Central memory CD8-positive, alpha-beta T cell (primary cell): ENCODE measurements around the gene SLC29A1.

ENCODE experiments used
- ATAC-seq: fragments of 150-1000 bp; cut with Tn5 transposase; replicated peaks from 2 replicates; pipeline ENCODE4 v1.10.0; 2022; ENCODE audit warnings: mild to moderate bottlenecking, moderate FRiP score, moderate number of reproducible peaks; ENCODE audit not compliant: poor library complexity, severe bottlenecking; ENCODE audit errors: extremely low read depth
- DNase-seq, 2 donors: peaks; one replicate each; pipeline ENCODE4 v3.0.0; 2021; ENCODE audit warnings: low spot score in 2 of 2
- H3K27ac Mint-ChIP-seq: one replicate; pipeline ENCODE4 v1.8.0; 2022; ENCODE audit warnings: low read depth, mild to moderate bottlenecking, moderate library complexity, mixed read lengths
- H3K27me3 Mint-ChIP-seq: one replicate; pipeline ENCODE4 v1.8.0; 2022; ENCODE audit warnings: mixed read lengths
- H3K36me3 Mint-ChIP-seq: one replicate; pipeline ENCODE4 v1.8.0; 2022; ENCODE audit warnings: mild to moderate bottlenecking, moderate library complexity, mixed read lengths; ENCODE audit not compliant: insufficient read depth
- H3K4me1 Mint-ChIP-seq: one replicate; pipeline ENCODE4 v1.8.0; 2022; ENCODE audit warnings: mixed read lengths
- H3K4me3 Mint-ChIP-seq: one replicate; pipeline ENCODE4 v1.8.0; 2022; ENCODE audit warnings: mild to moderate bottlenecking, moderate library complexity, mixed read lengths
- H3K9me3 Mint-ChIP-seq: one replicate; pipeline ENCODE4 v1.8.0; 2022; ENCODE audit warnings: mixed read lengths

Gene SLC29A1

GRCh38 chr6:44237021-44237812, 13.8 kb downstream of the SLC29A1 start:
- peak overlapping the region; percentile 88 for H3K27ac Mint-ChIP-seq
- DNase-seq (no peak), ATAC-seq (peak; percentile 71)
- peaks cover 8% of the 10 kb centered on the region for H3K36me3 Mint-ChIP-seq
- H3K27me3 Mint-ChIP-seq, result no peaks in the 10 kb centered on the region
- H3K4me3 Mint-ChIP-seq, result peak overlapping the region; percentile 90
- H3K4me1 Mint-ChIP-seq, result peaks cover 21% of the 10 kb centered on the region
- no peaks in the 10 kb centered on the region for H3K9me3 Mint-ChIP-seq

- Mint-ChIP-seq H3K4me3 (peak overlapping the region; percentile 90), H3K27me3 (no peaks in the 10 kb centered on the region), H3K4me1 (peaks cover 21% of the 10 kb centered on the region), H3K9me3 (no peaks in the 10 kb centered on the region), H3K36me3 (peaks cover 8% of the 10 kb centered on the region), H3K27ac (peak overlapping the region; percentile 88)
- ATAC-seq, result peak; percentile 91
- DNase-seq, result peak; percentile 67 to 71
Measured at GRCh38 chr6:44237813-44238433, 14.5 kb downstream of the SLC29A1 start.

- Mint-ChIP-seq H3K4me1 (peaks cover 16% of the 10 kb centered on the region), H3K27me3 (no peaks in the 10 kb centered on the region), H3K4me3 (peak overlapping the region; percentile 90), H3K9me3 (no peaks in the 10 kb centered on the region), H3K36me3 (peaks cover 8% of the 10 kb centered on the region), H3K27ac (peak overlapping the region; percentile 12)
- DNase-seq, result no peak
- no peak for ATAC-seq
Measured at GRCh38 chr6:44238687-44239350, 15.4 kb downstream of the SLC29A1 start.

- H3K4me3 Mint-ChIP-seq, result no peak overlapping the region
- DNase-seq (no peak), ATAC-seq (no peak)
- no peak overlapping the region for H3K27ac Mint-ChIP-seq
- H3K36me3 Mint-ChIP-seq, result peaks cover 27% of the 10 kb centered on the region
- no peaks in the 10 kb centered on the region for H3K27me3 Mint-ChIP-seq
- H3K4me1 Mint-ChIP-seq, result peaks cover 32% of the 10 kb centered on the region
- H3K9me3 Mint-ChIP-seq, result no peaks in the 10 kb centered on the region
Measured at GRCh38 chr6:44243345-44243744, 19.9 kb downstream of the SLC29A1 start.

- no peak for ATAC-seq
- peaks cover 42% of the 10 kb centered on the region for H3K4me1 Mint-ChIP-seq
- peak overlapping the region; percentile 100 for H3K27ac Mint-ChIP-seq
- no peak for DNase-seq
- H3K4me3 Mint-ChIP-seq, result peak overlapping the region; percentile 100
- no peaks in the 10 kb centered on the region for H3K27me3 Mint-ChIP-seq
- H3K36me3 Mint-ChIP-seq, result peaks cover 47% of the 10 kb centered on the region
- H3K9me3 Mint-ChIP-seq, result no peaks in the 10 kb centered on the region
Measured at GRCh38 chr6:44245391-44245911, 22.1 kb downstream of the SLC29A1 start.

GRCh38 chr6:44245912-44246662, 22.7 kb downstream of the SLC29A1 start:
- DNase-seq (peak; percentile 61 to 64), ATAC-seq (peak; percentile 26)
- Mint-ChIP-seq H3K27me3 (no peaks in the 10 kb centered on the region), H3K9me3 (no peaks in the 10 kb centered on the region), H3K4me3 (peak overlapping the region; percentile 100), H3K4me1 (peaks cover 47% of the 10 kb centered on the region), H3K36me3 (peaks cover 54% of the 10 kb centered on the region), H3K27ac (peak overlapping the region; percentile 100)

- Mint-ChIP-seq H3K4me3 (peak within 1 kb of the TSS; percentile 100), H3K4me1 (peaks cover 50% of the 10 kb centered on the region), H3K27ac (peak within 1 kb of the TSS; percentile 100), H3K9me3 (no peaks in the 10 kb centered on the region), H3K27me3 (no peaks in the 10 kb centered on the region), H3K36me3 (peaks cover 61% of the 10 kb centered on the region)
- ATAC-seq, result peak; percentile 87
- peak; percentile 88 to 96 for DNase-seq
Measured at GRCh38 chr6:44246663-44247337, 23.4 kb downstream of the SLC29A1 start, which contains the start of gene HSP90AB1. TSS of gene HSP90AB1 (plus strand) at chr6:44247101. CDS start at chr6:44248630, 1,529 bp downstream.

GRCh38 chr6:44247338-44248302, 24.2 kb downstream of the SLC29A1 start:
- H3K4me1 Mint-ChIP-seq, result peaks cover 53% of the 10 kb centered on the region
- DNase-seq (peak; percentile 84 to 89), ATAC-seq (peak; percentile 74)
- H3K9me3 Mint-ChIP-seq, result no peaks in the 10 kb centered on the region
- no peaks in the 10 kb centered on the region for H3K27me3 Mint-ChIP-seq
- peak overlapping the region; percentile 100 for H3K27ac Mint-ChIP-seq
- H3K4me3 Mint-ChIP-seq, result peak overlapping the region; percentile 100
- peaks cover 68% of the 10 kb centered on the region for H3K36me3 Mint-ChIP-seq

- Mint-ChIP-seq H3K27ac (peak overlapping the region; percentile 100), H3K36me3 (peaks cover 78% of the 10 kb centered on the region), H3K4me1 (peaks cover 63% of the 10 kb centered on the region), H3K9me3 (no peaks in the 10 kb centered on the region), H3K4me3 (peak overlapping the region; percentile 100), H3K27me3 (no peaks in the 10 kb centered on the region)
- no peak for DNase-seq
- no peak for ATAC-seq
Measured at GRCh38 chr6:44248579-44248978, 25.2 kb downstream of the SLC29A1 start.

- no peaks in the 10 kb centered on the region for H3K27me3 Mint-ChIP-seq
- H3K27ac Mint-ChIP-seq, result peak overlapping the region; percentile 100
- peaks cover 84% of the 10 kb centered on the region for H3K36me3 Mint-ChIP-seq
- ATAC-seq (no peak), DNase-seq (no peak)
- no peaks in the 10 kb centered on the region for H3K9me3 Mint-ChIP-seq
- H3K4me3 Mint-ChIP-seq, result peak overlapping the region; percentile 100
- peaks cover 69% of the 10 kb centered on the region for H3K4me1 Mint-ChIP-seq
Measured at GRCh38 chr6:44249082-44249748, 25.8 kb downstream of the SLC29A1 start.
